SH-SY5Y (cell line): Measurements from ENCODE around the gene PPP1R11.

Experiments used
- GATA2 ChIP-seq: IDR thresholded peaks from 2 replicates; pipeline ENCODE4 v1.6.1; 2011; ENCODE audit warnings: mild to moderate bottlenecking, low read depth, low read length
- GATA3 ChIP-seq: IDR thresholded peaks from 2 replicates; pipeline ENCODE4 v1.6.1; 2011; ENCODE audit warnings: low read depth, mild to moderate bottlenecking, low read length, moderate library complexity

DNA sequence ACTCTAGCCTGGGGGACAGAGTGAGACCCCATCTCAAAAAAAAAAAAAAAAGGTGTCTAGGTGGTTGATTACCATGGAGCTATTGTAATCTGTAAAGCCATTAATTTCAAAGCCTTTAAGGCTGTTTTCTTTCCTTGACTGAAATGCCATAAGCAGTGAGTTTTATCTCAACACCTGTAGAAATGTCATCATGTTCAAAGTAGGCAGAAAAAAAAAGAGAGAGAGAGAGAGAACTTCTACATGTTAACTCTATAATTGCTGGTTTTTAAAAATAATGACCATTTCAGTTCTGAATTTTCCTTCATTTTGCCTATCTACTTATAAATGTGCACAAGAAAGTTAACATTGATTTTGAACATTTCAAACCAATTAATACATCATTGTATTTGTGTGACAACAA is 35.6 kb upstream of the PPP1R11 start:
- TF ChIP-seq GATA3 (no peak), GATA2 (no peak)
